ENCODE measurements around the gene SOX10.
"Not testable (repeated sequence)": the region's sequence is repeated elsewhere in the genome, so short reads cannot be mapped to it uniquely, and the experiment has no call there.

SOX10 gene

DNA sequence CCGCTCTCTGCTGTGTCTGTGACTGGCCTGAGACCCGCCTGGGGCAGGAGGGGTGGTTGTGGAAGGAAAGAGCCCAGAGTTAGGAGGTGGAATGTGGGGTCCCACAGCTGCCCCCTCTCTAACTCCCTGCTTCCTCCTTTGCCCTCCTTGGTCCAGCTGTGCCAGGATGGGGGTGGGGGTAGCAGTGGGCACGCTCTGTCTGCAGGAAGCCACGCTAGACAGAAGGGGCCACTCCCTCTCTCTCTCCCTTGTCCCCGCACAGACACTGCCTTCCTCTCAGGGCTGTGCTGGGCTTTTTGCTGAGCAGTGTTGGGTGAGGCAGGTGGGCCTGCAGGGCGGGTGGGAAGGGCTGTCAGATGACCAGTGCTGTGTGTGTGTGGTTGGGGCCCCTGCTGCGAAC is 2.0 kb upstream of the SOX10 start:
- DNase-seq (ENCODE audit: low spot score): no peak
- FAIRE-seq: no peak

DNA sequence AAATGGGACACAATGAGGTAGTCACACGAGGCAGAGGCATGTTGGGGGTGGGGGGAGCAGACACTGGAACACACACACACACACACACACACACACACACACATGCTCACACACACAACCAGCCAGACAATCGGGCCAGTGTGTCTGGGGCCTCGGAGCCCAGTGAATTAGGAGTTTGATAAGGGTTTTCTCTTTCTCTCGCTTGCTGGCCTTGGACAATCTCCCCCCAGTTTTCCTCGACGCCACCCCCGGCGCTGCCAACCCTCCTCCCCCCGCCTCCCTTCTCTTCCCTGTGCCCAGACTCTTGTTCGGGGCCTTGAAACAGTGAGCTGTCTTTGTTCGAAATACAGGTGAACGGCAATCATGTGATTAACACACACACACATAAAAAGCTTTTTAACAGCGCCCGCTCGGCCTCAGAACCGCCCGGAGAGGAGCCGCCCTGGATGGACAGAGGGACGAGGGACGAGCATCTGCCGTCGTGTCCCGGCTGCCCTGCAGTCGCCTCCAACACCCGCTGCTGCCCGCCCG is 1.5 kb upstream of the SOX10 start:
- FAIRE-seq: no peak
- DNase-seq (ENCODE audit: low spot score): no peak

DNA sequence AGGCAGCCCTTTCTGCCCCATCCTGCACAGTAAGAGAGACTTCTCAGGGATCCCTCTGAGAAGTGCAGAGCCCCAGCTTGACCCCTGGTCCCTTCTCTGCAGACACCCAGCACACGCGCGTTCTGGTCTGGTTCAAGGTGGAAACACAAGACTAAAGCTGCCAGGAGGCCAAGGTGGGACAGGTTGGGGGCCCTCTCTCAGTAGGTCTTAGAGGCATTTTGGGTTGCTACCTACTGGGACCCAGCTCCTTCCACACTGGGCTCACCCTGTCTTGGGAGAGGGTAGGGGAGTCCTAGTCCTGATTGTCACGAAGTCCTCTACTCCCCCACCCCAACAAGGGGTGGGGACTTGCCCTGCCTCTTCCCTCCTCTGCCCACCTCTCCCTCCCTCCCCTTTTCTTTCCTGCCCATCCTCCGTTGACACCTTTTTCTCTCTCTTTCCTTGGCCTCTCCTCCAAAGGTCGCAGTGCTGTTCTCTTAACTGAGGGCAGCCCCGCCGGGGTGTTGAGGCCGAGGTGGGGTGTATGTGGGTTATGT is 763 bp upstream of the SOX10 start:
- no peak for FAIRE-seq
- DNase-seq (ENCODE audit: low spot score): no peak

GRCh38 chr22:37982938-37983859 is 1.2 kb downstream of the SOX10 start:
- FAIRE-seq (peak; percentile 9), DNase-seq (ENCODE audit: low spot score) (no peak)

DNA sequence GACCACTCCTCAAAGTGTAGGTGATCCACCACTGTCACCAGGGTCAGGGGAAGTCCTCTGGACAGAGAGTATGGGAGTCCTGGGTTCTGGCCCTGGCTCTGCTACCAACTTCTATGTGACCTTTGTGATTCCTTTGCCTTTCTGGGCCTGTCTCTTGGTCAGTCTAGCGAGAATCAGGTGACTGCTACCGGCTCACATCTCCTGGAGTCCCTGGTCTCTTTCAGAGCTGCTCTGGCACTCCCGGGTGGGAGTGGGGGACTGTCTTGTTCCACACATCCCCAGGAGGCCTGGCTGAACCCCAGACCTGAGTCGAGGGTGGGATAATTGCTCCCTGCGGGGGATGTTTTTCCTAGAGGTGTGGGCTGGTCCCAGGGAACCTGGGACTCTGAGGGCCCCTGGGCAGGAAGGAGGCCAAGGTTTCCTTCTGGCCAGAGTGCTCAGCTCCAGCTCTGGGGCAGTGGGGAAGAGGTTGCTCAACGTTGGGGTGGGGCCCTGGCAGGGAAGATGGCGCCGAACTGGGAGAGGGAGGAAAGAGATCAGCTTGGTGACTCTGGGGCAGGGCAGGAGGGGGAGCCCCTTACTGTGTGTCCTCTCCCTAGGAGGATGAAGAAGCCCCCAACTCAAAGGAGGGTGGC is 2.1 kb downstream of the SOX10 start:
- DNase-seq (ENCODE audit: low spot score): no peak
- no peak for FAIRE-seq

GRCh38 chr22:37981282-37982011 is 2.9 kb downstream of the SOX10 start:
- DNase-seq (ENCODE audit: low spot score) (no peak), FAIRE-seq (no peak)

DNA sequence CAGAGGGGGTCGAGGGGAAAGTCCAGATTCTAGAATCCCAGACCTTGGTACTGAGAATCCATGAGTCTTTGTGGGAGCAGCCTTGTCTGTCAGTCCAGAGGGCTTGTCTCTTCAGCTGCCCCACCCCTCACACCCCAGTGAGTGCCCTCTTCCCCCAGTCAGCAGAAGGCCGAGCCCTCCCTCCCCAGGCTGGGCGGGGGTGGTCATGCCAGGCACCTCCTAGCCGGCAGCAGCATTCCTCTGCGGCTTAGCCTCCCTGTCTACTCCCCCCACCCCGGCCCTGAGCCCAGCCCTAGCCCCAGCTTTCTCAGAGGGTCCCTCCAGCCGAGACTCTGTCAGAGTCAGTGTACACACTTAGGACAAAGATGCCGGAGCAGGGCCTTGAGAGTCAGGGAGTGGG is 4.6 kb downstream of the SOX10 start:
- DNase-seq (ENCODE audit: low spot score) (no peak), FAIRE-seq (no peak)

- FAIRE-seq: no peak
These were observed 7.8 kb downstream of the SOX10 start for GRCh38 chr22:37976547-37976946.

DNA sequence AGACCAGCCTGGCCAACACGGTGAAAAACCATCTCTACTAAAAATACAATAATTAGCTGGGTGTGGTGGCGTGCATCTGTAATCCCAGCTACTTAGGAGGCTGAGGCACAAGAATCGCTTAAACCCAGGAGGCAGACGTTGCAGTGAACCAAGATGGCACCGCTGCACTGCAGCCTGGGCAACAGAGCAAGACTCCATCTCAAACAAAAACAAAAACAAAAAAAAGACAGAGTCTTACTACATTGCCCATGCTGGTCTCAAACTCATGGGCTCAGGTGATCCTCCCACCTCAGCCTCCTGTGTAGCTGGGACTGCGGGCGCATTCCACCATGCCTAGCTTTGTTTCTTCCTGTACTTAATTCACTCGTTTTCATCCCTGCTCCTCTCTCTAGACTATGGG is 8.3 kb downstream of the SOX10 start:
- FAIRE-seq; DNase-seq (ENCODE audit: low spot score): not testable (repeated sequence)

More at GRCh38 chr22:37976547-37976946, 7.8 kb downstream of the SOX10 start:
- DNase-seq (ENCODE audit: low spot score): no peak

GRCh38 chr22:37975153-37975552 is 9.2 kb downstream of the SOX10 start:
- FAIRE-seq (no peak), DNase-seq (ENCODE audit: low spot score) (no peak)

DNA sequence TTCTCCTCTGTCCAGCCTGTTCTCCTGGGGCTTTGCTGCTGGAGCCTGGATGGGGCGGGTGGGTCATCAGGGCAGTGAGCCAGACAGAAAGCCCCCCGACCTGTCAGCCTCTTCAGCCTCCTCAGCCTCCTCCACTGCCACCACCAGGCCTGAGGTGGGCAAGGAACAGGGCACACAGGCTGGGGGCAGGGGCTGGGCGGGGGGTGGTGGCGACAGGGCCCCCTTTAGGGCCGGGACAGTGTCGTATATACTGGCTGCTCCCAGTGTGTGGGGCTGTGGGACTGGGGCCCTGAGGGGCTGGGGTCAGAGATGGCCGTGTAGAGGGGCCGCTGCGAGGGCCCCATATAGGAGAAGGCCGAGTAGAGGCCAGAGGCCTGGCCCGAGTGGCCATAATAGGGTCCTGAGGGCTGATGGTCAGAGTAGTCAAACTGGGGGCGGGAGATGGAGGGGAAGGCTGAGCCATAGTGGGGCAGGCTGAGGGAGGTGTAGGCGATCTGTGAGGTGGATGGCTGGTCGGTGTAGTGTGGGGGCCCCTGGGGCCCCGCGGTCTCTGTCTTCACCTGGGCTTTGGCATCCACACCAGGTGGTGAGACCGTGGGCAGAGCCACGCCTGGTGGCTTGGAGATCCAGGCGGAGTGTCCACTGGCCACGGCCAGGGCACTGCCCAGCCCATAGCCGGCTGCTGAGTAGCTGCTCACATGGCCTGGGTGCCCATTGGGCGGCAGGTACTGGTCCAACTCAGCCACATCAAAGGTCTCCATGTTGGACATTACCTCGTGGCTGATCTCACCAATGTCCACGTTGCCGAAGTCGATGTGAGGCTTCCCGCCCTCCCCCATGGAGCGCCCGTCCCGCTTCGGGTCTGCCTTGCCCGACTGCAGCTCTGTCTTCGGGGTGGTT is 10.8 kb downstream of the SOX10 start:
- FAIRE-seq (peak; percentile 79), DNase-seq (ENCODE audit: low spot score) (no peak)

DNA sequence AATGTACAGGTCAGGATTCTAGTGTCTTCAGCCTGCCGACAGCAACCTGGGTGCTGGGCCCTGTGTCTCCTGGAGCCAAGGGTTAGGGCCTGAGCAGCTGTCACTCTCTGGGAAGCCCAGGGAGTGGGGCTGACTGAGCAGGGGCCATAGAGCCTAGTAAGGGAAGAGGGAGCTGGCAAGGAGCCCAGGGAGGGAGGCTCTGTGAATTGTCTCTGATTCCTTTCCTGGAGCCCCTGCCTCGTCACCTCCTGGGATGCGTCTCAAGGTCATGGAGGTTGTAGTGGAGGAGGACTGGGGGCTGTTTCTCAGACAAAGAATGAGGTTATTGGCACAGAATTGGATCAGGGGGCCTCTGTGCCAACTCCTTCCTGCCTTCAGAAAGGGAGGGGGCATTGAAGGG is 11.8 kb downstream of the SOX10 start:
- DNase-seq (ENCODE audit: low spot score) (no peak), FAIRE-seq (no peak)

- DNase-seq (ENCODE audit: low spot score) (no peak), FAIRE-seq (no peak)
These were observed 12.6 kb downstream of the SOX10 start for GRCh38 chr22:37971475-37972434.

GRCh38 chr22:37970864-37971263 is 13.5 kb downstream of the SOX10 start:
- DNase-seq (ENCODE audit: low spot score) (no peak), FAIRE-seq (no peak)

GRCh38 chr22:37968452-37969251 is 15.7 kb downstream of the SOX10 start:
- no peak for DNase-seq (ENCODE audit: low spot score)
- FAIRE-seq: no peak

DNA sequence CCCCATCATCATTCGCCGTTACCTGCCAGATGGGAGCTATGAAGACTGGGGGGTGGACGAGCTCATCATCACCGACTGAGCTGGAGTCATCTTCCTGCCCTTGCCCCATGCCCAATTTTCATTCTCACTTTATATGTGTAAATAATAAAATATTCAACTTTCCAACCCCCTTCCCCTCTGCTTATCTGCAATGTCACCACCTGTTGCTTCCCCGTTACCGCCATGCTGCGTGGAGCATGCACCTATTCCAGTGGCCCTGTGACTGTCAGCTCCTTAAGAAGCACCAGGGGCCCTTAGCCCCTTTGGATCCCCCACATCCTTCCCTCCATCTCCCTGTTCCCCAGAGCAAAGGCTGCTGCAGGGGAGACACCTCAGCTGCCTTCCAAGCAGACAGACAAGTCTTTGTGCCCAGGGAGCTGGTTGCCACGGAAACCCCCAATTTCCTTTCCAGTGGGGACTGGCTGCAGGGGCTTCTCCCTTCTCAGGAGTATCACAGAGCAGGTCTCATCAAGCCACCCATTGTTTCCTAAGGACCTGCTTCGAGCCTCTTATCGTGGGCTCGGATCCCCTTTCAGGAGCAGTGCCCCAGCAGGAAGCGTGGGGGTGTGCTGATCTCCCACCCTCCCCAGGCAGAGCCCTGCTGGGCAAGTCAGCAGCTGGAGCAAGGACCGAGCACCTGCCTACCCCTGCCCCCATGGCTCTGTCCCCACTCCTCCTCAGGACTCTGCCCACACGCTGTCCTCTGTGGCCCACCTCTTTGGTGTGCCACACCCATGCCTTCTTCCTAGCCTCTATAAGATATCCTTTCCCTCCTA is 16.5 kb downstream of the SOX10 start:
- DNase-seq (ENCODE audit: low spot score): no peak
- FAIRE-seq: no peak

DNA sequence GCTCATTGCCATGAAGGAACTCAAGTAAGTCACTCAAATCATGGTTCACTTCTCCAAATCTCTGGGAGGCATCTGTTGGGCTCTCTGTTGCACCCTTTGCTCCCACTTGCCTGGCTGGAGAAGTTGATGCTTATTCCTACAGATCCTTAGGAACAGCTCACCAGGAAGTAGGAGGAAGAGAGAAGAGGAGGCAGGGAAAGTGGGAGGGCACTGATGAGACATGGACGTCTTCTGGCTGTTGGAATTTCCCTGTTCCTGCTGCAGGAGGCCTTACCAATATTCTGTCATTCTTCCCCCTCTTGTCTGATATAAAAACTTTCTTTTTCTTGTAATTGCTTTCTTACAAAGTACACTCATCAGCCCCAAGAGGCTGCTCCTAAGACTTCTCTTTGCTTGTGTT is 17.2 kb downstream of the SOX10 start:
- FAIRE-seq (no peak), DNase-seq (ENCODE audit: low spot score) (no peak)

Data from urothelium cell line (cell line).